NCI-H345 treated with DMSO at 0.1 percent for 48 hours (cell line): Measurements from ENCODE around the gene HGFAC.

Source experiments
- DNase-seq: peaks from one replicate; lab custom pipeline; 2025; ENCODE audit not compliant: unreplicated experiment; lab: John Stamatoyannopoulos, UW

Gene HGFAC

DNA sequence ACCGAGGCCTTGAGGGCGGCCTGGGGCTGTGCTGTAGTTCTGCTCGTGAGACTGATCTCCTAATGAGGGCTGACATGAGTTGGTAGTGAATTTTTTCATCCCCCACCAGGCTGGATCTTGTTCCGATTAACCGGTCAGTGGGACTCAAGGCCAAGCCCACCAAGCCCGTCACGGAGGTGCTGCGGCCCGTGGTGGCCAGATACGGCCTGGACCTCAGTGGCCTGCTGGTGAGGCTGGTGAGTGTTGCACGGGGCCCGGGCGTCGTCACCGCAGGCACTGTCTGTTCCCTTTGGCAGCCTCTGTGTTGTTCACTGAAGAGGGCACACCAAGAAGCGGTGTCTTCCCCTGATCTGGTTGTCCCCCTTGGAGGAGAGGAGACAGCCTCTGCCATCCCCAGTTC, 18.4 kb upstream of the HGFAC start:
- no peak for DNase-seq

DNA sequence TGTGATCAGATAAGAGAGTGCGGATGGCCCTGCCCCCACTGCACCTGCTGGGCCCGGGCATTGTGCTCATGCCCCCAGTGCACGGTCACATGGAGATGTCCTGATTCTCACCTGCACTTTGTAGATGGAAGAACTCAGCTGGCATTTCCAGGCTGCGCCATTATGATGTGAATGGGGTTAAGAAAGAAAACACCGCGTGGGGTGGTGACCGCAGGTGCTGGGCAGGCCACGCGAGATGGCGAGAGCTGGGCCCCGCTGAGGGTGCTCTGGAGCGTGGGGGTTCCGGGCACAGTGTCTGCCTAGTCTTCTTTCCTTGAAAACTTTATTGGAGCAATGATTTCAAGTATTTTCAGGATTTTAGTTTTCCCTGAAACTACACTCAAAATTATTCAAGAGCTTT, 17.8 kb upstream of the HGFAC start:
- no peak for DNase-seq

DNA sequence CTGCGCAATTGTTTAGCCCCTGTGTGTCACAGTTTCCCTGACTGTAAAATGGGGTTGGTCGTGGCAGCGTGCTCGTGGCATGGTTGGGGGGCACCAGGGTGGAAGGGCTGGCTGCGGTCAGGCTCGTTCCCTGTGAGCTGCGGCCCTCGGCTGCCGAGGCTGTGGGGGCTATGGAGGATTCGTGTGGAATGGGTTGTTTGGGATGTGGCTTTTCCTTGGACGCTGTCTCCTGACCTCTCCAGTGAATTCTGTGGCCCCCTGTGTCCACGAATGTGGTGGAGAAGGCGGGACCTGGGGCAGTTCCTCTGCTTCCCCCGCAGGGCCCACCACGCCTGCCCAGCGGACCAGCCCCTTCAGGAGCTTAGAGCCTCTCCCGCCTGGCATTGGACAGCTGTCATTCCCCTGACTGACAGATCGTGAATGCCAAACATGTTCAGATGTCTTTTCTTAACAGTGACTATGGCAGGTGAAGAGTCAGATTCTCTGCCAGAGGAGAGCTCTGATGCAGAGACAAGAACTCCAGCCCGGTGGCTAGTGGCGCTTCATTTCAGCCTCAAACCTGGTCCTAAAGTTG, 17.2 kb upstream of the HGFAC start:
- DNase-seq = no peak

DNA sequence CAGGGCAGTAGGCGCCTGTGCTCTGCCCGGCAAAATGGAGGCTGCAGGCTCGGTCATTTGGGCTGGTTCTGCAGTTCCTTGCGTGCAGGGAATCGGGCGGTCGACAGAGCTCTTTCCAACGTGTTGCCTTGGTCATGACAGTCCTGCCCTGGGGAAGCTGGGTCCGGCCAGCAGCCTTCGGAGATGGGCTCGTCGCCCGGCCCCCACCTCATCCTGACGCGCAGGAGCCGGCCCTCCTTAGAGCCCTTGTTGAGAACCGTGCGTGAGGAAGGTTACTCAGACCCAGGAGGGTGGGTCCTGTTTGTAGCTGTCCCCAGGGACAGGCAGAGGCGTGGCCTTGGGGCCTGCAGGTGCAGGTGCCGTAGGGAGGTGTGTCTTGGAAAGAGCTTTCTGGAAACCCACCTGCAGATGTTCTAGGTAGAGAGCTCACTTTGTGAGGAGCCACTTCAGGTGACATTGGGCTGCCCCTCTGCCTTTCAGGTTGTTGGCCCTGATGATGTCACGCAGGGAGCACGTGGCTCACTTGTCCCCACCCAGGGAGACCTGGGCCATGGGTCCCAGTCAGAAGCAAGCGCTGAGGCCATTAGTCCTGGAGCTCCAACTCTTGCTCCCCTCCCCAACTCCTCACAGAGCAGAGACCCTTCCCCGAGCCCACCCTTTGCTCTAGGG, 15.2 kb upstream of the HGFAC start:
- DNase-seq = no peak

DNA sequence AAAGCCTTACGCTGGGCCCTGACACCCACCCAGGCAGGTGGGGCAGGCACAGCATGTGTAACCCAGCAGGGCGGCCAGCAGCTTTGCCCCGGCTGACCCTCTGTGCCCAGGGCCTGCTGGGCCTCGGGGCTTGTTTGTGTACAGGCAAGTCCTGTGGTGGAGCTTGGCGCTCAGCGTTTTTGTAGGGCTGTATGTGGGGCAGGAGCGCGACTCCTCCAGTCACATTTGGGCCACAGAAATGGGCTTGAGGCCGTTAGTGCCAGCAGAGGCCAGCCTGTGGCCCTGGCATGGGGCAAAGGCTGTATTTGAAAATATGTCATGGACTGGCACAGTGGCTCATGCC, 14.7 kb upstream of the HGFAC start:
- DNase-seq = no peak

DNA sequence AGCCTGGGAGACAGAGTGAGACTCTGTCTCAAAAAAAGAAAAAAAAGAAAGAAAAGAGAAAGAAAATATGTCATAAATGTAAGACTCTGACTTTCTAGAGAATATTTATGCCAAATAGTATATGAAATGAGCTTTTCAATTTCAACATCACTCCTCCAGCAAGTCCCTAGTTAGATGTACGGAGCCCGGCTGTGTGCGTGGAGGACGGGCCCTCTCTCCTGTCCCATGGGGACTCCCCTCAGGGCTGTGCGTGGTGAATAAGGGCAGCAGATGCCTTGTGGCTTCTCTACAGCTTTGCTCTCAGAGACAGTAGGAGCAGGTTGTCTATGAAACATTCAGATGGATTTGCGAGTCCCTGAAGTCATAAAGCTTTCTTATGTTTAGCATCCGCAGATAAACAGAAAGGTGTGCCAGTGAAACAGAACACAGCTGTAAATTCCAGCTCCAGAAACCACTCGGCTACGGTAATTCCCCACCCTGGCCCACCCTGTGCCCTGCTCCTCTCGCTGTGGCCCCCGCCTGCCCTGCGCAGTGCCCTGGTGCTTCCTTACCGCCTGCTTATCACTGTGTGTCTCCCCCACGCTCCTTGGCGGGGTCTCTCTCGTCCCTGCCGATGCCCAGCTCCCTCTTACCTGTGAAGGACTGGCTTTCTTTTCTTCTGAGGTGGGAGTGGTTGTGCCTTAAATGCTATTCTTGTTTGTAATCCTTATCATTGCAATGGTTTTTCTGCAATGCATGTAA, 13.9 kb upstream of the HGFAC start:
- no peak for DNase-seq

DNA sequence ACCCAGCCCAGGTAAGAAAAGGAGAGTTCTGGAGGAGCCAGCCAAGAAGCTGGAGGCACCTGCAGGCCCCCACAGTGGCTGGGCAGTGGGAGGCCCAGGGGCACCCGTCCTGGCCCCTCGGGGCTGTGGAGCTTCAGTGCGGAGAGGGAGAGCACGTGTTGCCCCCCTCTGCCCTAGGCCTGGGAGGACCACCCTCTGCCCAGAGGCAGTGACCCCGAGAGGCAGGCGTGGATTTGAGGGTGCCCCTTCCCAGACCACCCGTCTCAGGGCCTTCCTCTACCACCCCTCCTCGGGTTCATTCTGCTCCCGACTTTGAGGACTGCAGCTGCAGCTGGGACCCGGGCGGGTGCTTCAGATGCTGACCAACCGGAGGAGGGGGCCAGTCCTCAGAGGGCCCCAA, 12.1 kb upstream of the HGFAC start:
- DNase-seq = no peak

DNA sequence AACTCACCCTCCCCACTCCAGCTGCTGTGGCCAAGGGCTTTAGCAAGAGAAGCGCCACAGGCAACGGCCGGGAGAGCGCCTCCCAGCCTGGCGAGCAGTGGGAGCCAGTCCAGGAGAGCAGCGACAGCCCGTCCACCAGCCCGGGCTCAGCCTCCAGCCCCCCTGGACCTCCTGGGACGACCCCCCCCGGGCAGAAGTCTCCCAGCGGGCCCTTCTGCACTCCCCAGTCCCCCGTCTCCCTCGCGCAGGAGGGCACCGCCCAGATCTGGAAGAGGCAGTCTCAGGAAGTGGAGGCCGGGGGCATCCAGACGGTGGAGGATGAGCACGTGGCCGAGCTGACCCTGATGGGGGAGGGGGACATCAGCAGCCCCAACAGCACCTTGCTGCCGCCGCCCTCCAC, 11.2 kb upstream of the HGFAC start:
- no peak for DNase-seq

DNA sequence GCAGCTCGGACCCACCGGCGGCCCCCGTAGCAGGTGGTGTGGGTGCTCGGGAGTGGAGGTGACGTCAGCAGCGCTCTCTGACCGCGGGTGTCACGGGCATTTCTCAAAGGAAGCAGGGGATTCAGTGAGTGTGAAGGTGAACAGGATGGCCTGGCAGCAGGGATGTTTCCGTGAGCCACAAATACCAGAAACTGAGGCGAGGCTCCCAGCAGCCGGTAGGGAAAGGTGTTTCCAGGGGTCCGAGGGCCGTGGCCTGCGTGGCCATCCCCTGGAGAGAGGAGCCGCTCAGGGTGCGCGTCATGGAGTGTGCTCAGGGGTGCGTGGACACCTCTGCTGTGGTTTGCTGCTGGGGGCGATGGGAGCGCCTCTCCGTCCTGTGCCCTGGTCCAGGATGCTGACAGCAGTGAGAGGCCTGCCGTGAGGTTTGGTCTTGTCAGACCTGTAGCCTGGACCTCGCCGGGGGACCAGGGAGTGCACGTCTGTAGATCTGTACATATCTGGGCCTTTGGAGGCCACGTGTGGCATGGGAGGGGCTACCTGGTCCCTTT, 10.2 kb upstream of the HGFAC start:
- no peak for DNase-seq

DNA sequence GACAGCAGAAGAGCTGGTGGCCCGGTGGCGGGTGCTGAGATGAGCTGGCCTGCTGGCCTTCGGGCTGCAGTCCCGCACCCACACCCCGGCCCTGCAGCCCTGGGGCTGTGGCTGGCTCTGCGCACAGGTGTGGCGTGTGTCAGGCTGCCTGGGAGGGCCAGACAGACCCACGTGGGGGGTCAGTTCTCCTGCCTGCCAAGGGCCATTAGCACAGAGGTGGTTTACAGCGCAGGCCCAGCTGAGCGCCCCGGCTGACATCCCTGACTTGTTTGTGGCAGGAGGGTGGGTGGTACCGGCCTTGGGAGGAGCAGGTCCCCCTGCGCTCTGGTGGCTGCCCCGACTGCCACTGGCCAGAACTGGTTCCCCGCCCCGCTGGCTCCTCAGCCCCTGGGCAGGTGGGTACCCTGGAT, 9.4 kb upstream of the HGFAC start:
- DNase-seq = no peak

DNA sequence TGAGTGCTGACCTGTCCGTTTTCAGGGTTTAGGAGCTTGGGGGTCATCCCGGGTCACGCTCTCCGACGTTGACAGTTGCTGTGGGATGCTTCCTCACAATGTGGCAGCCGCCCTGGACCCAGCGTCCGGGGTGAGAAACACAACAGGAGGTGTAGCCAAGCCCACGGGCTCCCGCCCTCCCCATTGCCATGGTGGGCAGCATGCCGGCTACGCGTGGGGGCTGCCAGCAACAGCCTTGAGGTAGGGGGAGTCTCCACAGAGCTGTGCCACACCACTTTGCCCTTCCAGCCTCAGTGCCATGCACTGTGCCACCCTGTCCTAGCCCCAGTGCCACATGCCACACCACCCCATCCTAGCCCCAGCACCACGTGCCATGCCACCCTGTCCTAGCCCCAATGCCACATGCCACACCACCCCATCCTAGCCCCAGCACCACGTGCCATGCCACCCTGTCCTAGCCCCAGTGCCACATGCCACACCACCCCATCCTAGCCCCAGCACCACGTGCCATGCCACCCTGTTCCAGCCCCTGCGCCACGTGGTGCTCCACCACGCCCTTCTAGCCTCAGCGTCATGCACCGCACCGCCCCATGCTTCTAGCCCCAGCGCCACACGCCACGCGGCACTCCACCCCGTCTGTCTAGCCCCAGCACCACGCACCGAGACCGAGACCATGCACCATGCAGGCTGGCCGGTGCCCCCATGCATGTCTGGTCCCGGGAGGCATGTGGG, 8.5 kb upstream of the HGFAC start:
- no peak for DNase-seq

DNA sequence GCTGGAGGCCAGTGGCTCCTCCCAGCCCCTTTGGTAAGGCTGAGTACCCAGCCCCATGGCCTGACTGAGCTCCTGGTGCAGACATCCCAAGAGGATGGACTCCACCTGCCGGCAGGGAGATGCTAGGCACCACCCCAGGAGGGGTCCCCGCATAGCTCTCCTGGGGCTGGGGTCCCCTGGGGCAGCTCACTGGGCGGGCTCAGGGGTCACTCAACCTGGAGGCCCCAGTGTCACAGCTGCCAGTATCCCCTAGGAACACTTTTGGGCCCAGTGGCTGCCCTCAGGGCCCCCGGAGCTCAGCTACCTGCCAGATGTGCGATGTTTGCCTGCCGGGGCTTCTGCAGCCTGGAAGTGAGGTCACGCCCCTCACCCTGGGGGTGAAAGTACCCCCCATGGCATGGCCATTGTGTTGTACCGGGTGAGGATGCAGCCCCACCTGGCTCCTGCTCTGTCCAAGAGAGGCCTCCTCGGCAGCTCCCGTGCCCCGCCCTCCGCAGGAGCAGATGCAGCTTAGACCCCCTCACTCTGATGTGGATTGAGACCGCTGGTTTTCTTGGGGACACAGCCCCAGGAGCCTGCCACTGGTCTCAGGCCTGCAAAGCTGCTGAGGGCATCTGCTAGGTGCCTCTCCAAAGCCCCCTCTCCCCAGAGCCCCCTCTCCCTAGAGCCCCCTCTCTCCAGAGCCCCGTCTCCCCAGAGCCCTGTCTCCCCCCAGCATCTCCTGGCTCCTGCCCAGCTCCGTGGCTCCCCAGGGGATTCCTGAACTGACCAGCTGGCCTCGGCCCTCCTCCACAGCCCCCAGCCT, 6.7 kb upstream of the HGFAC start:
- DNase-seq = peak; percentile 10

DNA sequence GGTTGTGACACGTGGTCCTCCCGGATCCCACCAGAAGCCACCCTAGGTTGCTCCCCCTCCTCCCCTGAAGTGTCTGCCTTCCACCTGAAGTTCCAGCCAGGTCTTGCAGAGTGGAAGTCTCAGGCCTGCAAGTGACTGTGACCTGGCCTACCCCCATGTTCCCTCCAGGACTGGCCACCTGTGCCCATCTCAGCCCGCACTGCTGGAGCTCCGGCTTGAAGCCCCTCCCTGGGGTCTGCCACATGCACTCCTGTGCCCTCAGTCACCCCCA, 6.1 kb upstream of the HGFAC start:
- DNase-seq = no peak

DNA sequence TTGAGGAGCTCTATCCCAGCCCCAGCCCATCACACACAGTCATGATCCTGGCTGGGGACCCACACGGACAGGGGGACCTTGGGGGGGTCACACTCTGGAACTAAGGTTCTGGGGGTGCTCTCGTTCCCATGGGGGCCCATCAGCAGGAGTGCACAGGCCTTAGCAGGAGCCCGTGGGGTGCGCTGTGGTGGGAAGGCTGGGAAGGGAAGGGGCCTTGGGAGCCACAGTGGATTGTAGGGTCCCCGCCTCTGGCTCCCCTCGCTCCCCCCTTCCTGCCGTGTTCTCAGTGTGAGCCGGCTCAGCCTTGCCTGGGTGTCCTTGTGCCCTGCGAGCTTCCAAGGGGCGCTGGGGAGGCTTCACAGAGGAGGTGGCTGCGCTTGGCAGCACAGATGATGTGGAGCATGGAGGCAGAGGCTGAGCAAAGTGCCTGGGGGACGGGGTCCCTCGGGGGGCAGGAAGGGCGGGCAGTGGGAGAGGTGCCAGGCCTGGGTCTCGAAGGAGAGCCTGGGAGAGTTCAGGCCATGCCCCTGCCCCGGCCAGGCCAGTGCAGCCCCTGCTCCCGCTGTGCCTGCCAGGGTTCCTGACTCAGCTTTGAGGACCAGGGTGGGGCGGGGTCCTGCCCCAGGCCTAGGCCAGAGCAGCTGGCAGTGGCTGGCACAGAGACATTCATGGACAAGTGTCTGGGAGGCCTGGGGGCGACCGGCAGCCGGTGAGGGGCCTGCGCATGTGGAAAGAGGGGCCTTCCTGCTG, 5.5 kb upstream of the HGFAC start:
- no peak for DNase-seq

DNA sequence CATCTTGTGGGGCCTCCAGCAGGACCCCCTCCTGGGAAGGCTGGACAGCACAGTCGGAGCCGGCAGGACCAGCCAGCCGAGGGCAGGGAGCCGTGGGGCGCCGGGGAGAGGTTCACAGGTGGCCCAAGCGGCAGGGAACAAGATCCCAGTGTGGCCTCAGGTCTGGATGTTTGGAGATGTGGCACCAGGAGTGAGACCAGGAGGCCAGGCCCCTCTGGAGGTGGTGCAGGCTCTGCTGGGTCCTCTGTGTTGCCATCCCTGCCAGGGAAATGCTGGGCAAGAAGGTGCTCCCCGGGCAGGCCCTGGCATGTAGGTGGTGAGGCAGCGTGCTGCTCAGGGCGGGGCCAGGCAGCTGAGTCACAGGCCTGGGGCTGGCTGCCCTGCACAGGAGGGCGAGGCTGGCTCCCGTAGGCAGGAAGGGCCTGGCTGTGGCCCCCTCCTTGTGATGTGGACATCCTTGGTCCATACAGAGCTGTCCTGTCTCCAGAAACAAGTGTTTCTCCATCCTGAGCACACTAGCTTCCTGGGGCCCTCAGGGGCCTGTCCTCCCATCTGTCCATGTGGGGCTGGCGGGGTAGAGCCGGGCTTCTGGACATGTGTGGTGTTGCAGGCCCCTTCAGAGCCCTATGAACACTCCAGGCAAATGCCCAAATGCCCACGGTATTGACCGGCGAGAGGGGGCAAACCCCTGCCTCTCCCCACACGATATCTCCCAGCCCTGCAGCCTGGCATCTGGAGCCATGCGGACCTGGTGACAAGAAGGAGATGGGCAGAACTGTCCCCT, 4.8 kb upstream of the HGFAC start:
- peak; percentile 64 for DNase-seq

DNA sequence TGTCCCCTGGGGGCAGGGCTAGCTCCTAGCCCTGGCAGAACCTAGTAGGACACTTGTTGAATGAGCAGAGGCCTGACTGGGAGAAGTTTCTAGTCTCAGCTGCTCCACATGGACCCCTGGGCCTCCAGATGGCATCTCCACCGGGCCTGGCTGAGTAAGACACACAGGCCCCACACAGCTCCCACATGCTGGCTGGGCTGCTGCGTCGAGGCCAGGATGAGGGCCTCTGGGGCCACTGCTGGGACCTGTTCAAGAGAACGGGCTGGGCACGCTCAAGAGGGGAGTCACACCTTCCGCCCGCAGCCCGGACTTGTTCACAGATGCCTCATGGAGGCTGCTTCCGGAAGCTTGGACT, 4.2 kb upstream of the HGFAC start:
- no peak for DNase-seq

DNA sequence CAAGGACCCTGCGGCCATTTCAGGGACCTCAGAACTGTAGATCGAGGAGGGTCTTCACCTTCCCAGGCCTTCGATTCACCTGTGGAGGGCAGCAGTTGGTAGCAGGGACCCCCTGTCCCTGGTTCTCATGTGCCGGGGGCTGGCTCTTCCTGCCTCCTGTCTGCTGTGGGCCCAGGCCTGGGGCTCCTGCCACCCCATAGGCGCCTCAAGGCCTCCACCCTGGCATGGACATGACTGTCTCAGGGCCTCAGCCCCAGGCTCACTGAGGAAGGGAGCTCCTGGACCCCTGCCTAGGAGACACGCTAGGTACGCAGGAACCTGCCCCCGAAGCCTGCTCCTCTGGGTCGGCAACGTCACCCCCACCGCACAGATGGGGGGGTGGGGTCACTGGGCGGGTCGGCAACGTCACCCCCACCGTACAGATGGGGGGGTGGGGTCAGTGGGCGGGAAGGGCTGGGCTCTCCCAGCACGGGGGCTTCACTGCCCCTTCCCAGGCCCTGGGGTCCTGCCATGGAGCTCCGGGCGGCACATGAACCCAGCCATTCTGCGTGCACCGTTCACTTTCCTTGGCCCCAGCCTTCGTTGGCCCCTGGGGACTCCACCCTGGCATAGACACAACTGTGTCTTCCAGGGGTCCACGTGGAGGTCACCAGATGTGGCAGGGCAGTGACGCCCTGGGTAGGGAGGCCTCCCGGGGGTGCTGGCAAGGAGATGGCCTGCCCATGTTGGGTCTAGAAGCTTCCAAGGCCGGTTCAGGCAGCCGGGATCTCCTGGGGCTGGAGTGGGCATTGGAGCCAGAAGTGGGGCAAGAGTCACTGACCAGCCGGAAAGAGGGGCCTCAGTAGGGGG, 3.5 kb upstream of the HGFAC start:
- no peak for DNase-seq

DNA sequence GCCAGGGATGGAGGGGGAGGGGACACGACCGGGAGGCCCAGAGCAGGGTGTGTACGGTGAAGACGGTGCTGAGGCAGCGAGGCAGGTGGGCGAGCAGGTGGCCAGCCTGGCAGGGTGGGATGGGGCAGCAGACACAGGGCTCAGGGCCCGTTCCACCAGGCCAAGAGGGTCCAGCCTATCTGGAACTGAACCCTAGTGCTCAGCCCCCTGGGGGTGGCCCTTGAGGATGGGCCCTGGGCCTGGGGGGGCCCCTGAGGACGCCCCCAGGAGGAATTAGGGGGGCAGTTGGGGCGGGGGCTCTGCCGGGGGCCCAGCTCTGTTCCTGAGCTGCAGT, 3.0 kb upstream of the HGFAC start:
- no peak for DNase-seq

DNA sequence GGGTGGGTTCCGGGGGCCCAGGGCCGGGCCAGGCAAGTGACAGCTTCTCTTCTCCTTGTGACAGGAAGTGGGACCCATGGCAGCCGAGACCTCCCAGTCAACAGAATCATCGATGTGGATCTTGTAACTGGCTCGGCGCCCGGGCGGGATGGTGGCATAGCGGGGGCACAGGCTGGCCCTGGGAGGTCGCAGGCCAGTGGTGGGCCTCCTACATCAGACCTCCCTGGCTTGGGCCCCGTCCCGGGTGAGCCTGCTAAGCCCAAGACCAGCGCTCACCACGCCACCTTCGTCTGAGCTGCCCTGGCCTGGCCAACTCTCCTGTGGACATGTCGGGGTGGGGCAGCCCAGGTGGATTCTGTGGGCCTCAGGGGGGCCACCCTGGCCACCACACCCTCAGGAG, 2.4 kb upstream of the HGFAC start:
- DNase-seq = no peak
